Pancreas (tissue), 10 donors: Measurements from ENCODE around the gene ZNF774. TPM values are rescaled to one million over a fixed set of nuclear protein-coding genes. Genes with fewer than 3 reads are reported as not detected.
A peak's percentile ranks its signal among the peaks of the same experiment; 100 is the strongest.
"Not testable (repeated sequence)": the region's sequence is repeated elsewhere in the genome, so short reads cannot be mapped to it uniquely, and the experiment has no call there.

Experiments used
- ATAC-seq, 4 donors: fragments of 200-7000 bp; cut with Tn5 transposase; one replicate each; pipeline versions ENCODE4 v1.8.0 to v1.9.1; 2020; ENCODE audit warnings: mild to moderate bottlenecking in 4 of 4, moderate library complexity in 4 of 4
- DNase-seq, 6 donors: peaks; one replicate each; pipeline ENCODE4 v3.0.0-alpha.2; 2020
- FAIRE-seq: peaks from 2 replicates; lab custom pipeline; 2012; peaks lifted over from hg19 to GRCh38; lab: Jason Lieb, UNC
- H3K27ac ChIP-seq, 4 donors: fragments of 200-600 bp; sonication (generic); 1 replicate in 3 of 4; 2 replicates in 1 of 4; pipeline versions ENCODE4 v1.5.0 to v1.8.0; 2020
- H3K27me3 ChIP-seq, 4 donors: fragments of 200-600 bp; one replicate each; pipeline ENCODE4 v1.8.0; 2021
- H3K36me3 ChIP-seq, 3 donors: fragments of 200-600 bp; sonication (generic) in 1 of 3; one replicate each; pipeline versions ENCODE4 v1.5.0 to v1.8.0; 2020 to 2021
- H3K4me1 ChIP-seq, 3 donors: fragments of 200-600 bp; one replicate each; pipeline ENCODE4 v1.8.0; 2021
- H3K4me3 ChIP-seq, 4 donors: fragments of 200-600 bp; sonication (generic) in 2 of 4; one replicate each; pipeline versions ENCODE4 v1.5.0 to v1.8.0; 2020 to 2021
- H3K9me3 ChIP-seq, 4 donors: fragments of 200-600 bp; one replicate each; pipeline ENCODE4 v1.8.0; 2021
- CTCF ChIP-seq, 4 donors: fragments of 200-600 bp; sonication (generic) in 3 of 4; IDR thresholded peaks; one replicate each; pipeline versions ENCODE4 v1.5.0 to v1.8.0; 2021; ENCODE audit warnings: antibody characterized with exemption in 4 of 4
- WGBS, 2 donors: extraction: QIAGEN DNeasy Blood & Tissue Kit; methylation state at CpG; one replicate each; pipeline ENCODE4 v1.1.7; 2013; 5-methylcytosine and 5-hydroxymethylcytosine counted together
- intact Hi-C, 3 donors: fragments of 100-400 bp; cut with DNase I; formaldehyde crosslinking; loops; one replicate each; pipeline versions ENCODE4 v1.11.1 to v1.14.2; 2022
- polyA plus RNA-seq, 2 donors: library from polyadenylated mRNA; stranded (reverse); fragments of 200-250 nt; gene quantifications; one replicate each; pipeline ENCODE4 v1.2.3, GENCODE V29; 2013
- total RNA-seq, 6 donors: library from RNA; stranded (reverse); fragmentation: NEBNext Ultra II Directional in 4 of 6; extraction: Animal tissue kit (Norgen Biotek cat#: 25700) in 4 of 6; gene quantifications; one replicate each; pipeline versions ENCODE4 v1.2.1 to v1.2.4, GENCODE V29; 2021 to 2023
- donor health status: healthy with polysubstance abuse.
- donor health status: DM: no; HTN: no; CAD: no; lungs with moderate emphysema.
- donor health status: DM: no; HTN: no; CAD: no.
- donor health status: control.
- donor health status: control.
- donor health status: Bipolar disorder and iron deficiency.
- donor health status: DM: yes; HTN: yes; CAD: no.
- donor health status: DM: no; HTN: no; CAD: no.
- donor health status: DM: no; HTN: no; CAD: no.
- donor health status: DM: yes; HTN: yes; CAD: no.

ZNF774 gene
- total RNA-seq (1 to 10 TPM; 2.2 to 7.2 (median 4.3) TPM), polyA plus RNA-seq (10 to 100 TPM in 1 of 2 donors, 1 to 10 TPM in 1; 2.3 to 11.9 TPM)

- H3K27me3 ChIP-seq, result no peaks in the 10 kb centered on the region
- intact Hi-C loops, result no loop called here
- no peak for FAIRE-seq
- peak; percentile 90 to 95 (median 93) for DNase-seq
- peak within 1 kb of the TSS; percentile 68 to 77 (median 73) for H3K4me3 ChIP-seq
- H3K9me3 ChIP-seq, result no peaks in the 10 kb centered on the region
- peak; percentile 99 to 100 (median 99) for ATAC-seq
- H3K27ac ChIP-seq, result peak within 1 kb of the TSS; percentile 24 to 72 (median 56)
- no peaks in the 10 kb centered on the region for H3K36me3 ChIP-seq
- no peak for TF ChIP-seq CTCF (IDR thresholded peaks at IDR 0.05)
- 1% methylated on average over 53 of the region's 53 CpGs for WGBS, 2 donors
- H3K4me1 ChIP-seq, result peaks cover 0 to 4% (median 0%) of the 10 kb centered on the region in 3 donors
Measured at GRCh38 chr15:90352107-90352893, at the start of gene ZNF774. TSS of gene ZNF774 (plus strand) at chr15:90352284. CDS start at chr15:90354661, 2,377 bp downstream.

DNA sequence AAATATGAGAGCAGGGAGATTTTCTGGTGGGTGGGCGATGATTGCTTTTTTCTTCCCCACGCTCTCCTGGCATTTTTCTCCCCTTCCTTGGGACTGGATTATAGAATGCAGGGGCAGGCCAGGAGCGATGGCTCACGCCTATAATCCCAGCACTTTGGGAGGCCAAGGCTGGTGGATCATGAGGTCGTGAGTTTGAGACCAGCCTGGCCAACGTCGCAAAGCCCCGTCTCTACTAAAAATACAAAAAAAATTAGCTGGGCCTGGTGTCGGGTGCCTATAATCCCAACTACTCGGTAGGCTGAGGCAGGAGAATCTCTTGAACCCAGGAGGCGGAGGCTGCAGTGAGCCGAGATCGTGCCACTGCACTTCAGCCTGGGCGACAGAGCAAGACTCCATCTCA, 46.7 kb upstream of the ZNF774 start:
- H3K27me3 ChIP-seq, H3K9me3 ChIP-seq, FAIRE-seq, intact Hi-C loops, ATAC-seq, H3K4me3 ChIP-seq, H3K36me3 ChIP-seq, H3K27ac ChIP-seq: not testable (repeated sequence)
- WGBS, 2 donors, result 94 to 97% methylated on average over 14 of the region's 14 CpGs
- peak in 1 of 6 donors; percentile 3 for DNase-seq
- peaks cover 0 to 13% (median 12%) of the 10 kb centered on the region in 3 donors for H3K4me1 ChIP-seq

- no peak for TF ChIP-seq CTCF (IDR thresholded peaks at IDR 0.05)
- peak overlapping the region in 1 of 4 donors; percentile 26 for H3K27ac ChIP-seq
- peaks cover 0 to 13% (median 12%) of the 10 kb centered on the region in 3 donors for H3K4me1 ChIP-seq
- no peaks in the 10 kb centered on the region for H3K27me3 ChIP-seq
- H3K9me3 ChIP-seq, result no peaks in the 10 kb centered on the region
- intact Hi-C loops, result no loop called here
- DNase-seq (no peak), ATAC-seq (no peak), FAIRE-seq (no peak)
- H3K4me3 ChIP-seq, result no peak overlapping the region
- H3K36me3 ChIP-seq, result no peaks in the 10 kb centered on the region
- 79 to 86% methylated on average over 3 of the region's 3 CpGs for WGBS, 2 donors
Measured at GRCh38 chr15:90305932-90306331, 46.2 kb upstream of the ZNF774 start.

- WGBS, 2 donors, result 60 to 64% methylated on average over 6 of the region's 6 CpGs
- peak in 2 of 4 donors; percentile 32 to 39 for ATAC-seq
- no peaks in the 10 kb centered on the region for H3K9me3 ChIP-seq
- intact Hi-C loops, result no loop called here
- no peak for TF ChIP-seq CTCF (IDR thresholded peaks at IDR 0.05)
- FAIRE-seq, result no peak
- DNase-seq, result no peak
- peak overlapping the region in 2 of 4 donors; percentile 26 to 44 for H3K27ac ChIP-seq
- peaks cover 0 to 11% (median 10%) of the 10 kb centered on the region in 3 donors for H3K4me1 ChIP-seq
- H3K36me3 ChIP-seq, result no peaks in the 10 kb centered on the region
- no peaks in the 10 kb centered on the region for H3K27me3 ChIP-seq
- H3K4me3 ChIP-seq, result no peak overlapping the region
Measured at GRCh38 chr15:90306560-90306959, 45.5 kb upstream of the ZNF774 start.

GRCh38 chr15:90307661-90308060, 44.4 kb upstream of the ZNF774 start:
- WGBS, 2 donors, result 63 to 64% methylated on average over 2 of the region's 2 CpGs
- intact Hi-C loops, result no loop called here
- Histone ChIP-seq H3K27me3 (no peaks in the 10 kb centered on the region), H3K36me3 (no peaks in the 10 kb centered on the region), H3K4me3 (no peak overlapping the region), H3K9me3 (no peaks in the 10 kb centered on the region), H3K27ac (no peak overlapping the region), H3K4me1 (peaks cover 0 to 8% (median 0%) of the 10 kb centered on the region in 3 donors)
- DNase-seq, result no peak
- ATAC-seq, result peak in 1 of 4 donors; percentile 37
- TF ChIP-seq CTCF (IDR thresholded peaks at IDR 0.05), result no peak
- no peak for FAIRE-seq
